GM21825 (cell line): ENCODE data around the gene SPINT1.

ENCODE experiments used
- ATAC-seq: cut with Tn5 transposase; IDR thresholded peaks from one replicate; pipeline ENCODE4 v1.9.1; 2021; ENCODE audit warnings: mild to moderate bottlenecking, moderate library complexity; ENCODE audit not compliant: unreplicated experiment

Gene SPINT1

GRCh38 chr15:40843885-40844695 is at the start of gene SPINT1:
Gene SPINT1, plus strand, starts transcription at chr15:40844048. Its CDS starts 507 bp downstream, at chr15:40844555.
- no peak for ATAC-seq

- ATAC-seq: no peak
Observed at GRCh38 chr15:40796041-40796440, 47.8 kb upstream of the SPINT1 start.

GRCh38 chr15:40796512-40796911 is 47.3 kb upstream of the SPINT1 start:
- no peak for ATAC-seq

GRCh38 chr15:40799523-40799922 is 44.3 kb upstream of the SPINT1 start:
- ATAC-seq: no peak

- no peak for ATAC-seq
Observed at GRCh38 chr15:40803076-40803475, 40.8 kb upstream of the SPINT1 start.

- ATAC-seq: no peak
Observed at GRCh38 chr15:40803688-40804087, 40.2 kb upstream of the SPINT1 start.

GRCh38 chr15:40806672-40807027 is 37.2 kb upstream of the SPINT1 start:
- no peak for ATAC-seq

GRCh38 chr15:40807028-40807887 is 36.6 kb upstream of the SPINT1 start, which contains the start of the genes DNAJC17 and ZFYVE19:
Gene DNAJC17, minus strand, starts transcription at chr15:40807473. Its CDS starts 27 bp downstream, at chr15:40807446.
Gene ZFYVE19, plus strand, starts transcription at chr15:40807089. Its CDS starts 501 bp downstream, at chr15:40807590.
- peak; percentile 93 for ATAC-seq

GRCh38 chr15:40807888-40808461 is 35.9 kb upstream of the SPINT1 start:
- ATAC-seq: no peak

GRCh38 chr15:40808861-40809450 is 34.9 kb upstream of the SPINT1 start:
- no peak for ATAC-seq

- no peak for ATAC-seq
Observed at GRCh38 chr15:40812721-40813425, 31.0 kb upstream of the SPINT1 start.

- ATAC-seq: no peak
Observed at GRCh38 chr15:40815042-40815698, 28.7 kb upstream of the SPINT1 start.

GRCh38 chr15:40819048-40819447 is 24.8 kb upstream of the SPINT1 start:
- ATAC-seq: no peak

GRCh38 chr15:40821195-40821594 is 22.7 kb upstream of the SPINT1 start:
- ATAC-seq: no peak

GRCh38 chr15:40823572-40824343 is 20.1 kb upstream of the SPINT1 start:
- ATAC-seq: no peak

GRCh38 chr15:40825661-40826422 is 18.0 kb upstream of the SPINT1 start:
- ATAC-seq: no peak

- no peak for ATAC-seq
Observed at GRCh38 chr15:40826423-40827075, 17.3 kb upstream of the SPINT1 start.
